MM.1S (cell line): Measurements from ENCODE around the gene CARMIL1.

ENCODE experiments used
- DNase-seq: peaks from one replicate; pipeline ENCODE4 v3.0.0-alpha.2; 2015
- H2AFZ ChIP-seq: fragments of 300-600 bp; sonication (generic); 2 replicates; pipeline ENCODE4 v1.6.0; 2016; ENCODE audit warnings: antibody characterized with exemption, low read length
- H3F3A ChIP-seq: fragments of 300-600 bp; sonication (generic); 2 replicates; pipeline ENCODE4 v1.6.1; 2016; ENCODE audit warnings: mild to moderate bottlenecking, antibody characterized with exemption, low read length, moderate library complexity, mixed read lengths; ENCODE audit not compliant: insufficient read depth
- H3K27ac ChIP-seq: fragments of 300-600 bp; sonication (generic); 2 replicates; pipeline ENCODE4 v1.5.1; 2016; ENCODE audit warnings: mild to moderate bottlenecking, low read length
- H3K27me3 ChIP-seq: fragments of 300-600 bp; sonication (generic); replicated peaks from 2 replicates; pipeline ENCODE4 v1.6.0; 2016; ENCODE audit warnings: low read length; ENCODE audit not compliant: insufficient read depth
- H3K36me3 ChIP-seq: fragments of 300-600 bp; sonication (generic); replicated peaks from 2 replicates; pipeline ENCODE4 v1.6.1; 2016; ENCODE audit warnings: mild to moderate bottlenecking, low read length, mixed read lengths; ENCODE audit not compliant: insufficient read depth
- H3K4me1 ChIP-seq: fragments of 300-600 bp; sonication (generic); 2 replicates; pipeline ENCODE4 v1.6.1; 2016; ENCODE audit warnings: low read length, mixed read lengths
- H3K4me2 ChIP-seq: fragments of 300-600 bp; sonication (generic); 2 replicates; pipeline ENCODE4 v1.6.0; 2016; ENCODE audit warnings: low read depth, low read length
- H3K4me3 ChIP-seq: fragments of 300-600 bp; sonication (generic); 2 replicates; pipeline ENCODE4 v1.5.1; 2016; ENCODE audit warnings: low read length, mixed read lengths
- H3K79me2 ChIP-seq: fragments of 300-600 bp; sonication (generic); 2 replicates; pipeline ENCODE4 v1.6.1; 2016; ENCODE audit warnings: mixed run types, low read length, mixed read lengths
- H3K9ac ChIP-seq: fragments of 300-600 bp; sonication (generic); 2 replicates; pipeline ENCODE4 v1.6.1; 2016; ENCODE audit warnings: low read length, mixed read lengths
- H3K9me2 ChIP-seq: fragments of 300-600 bp; sonication (generic); replicated peaks from 2 replicates; pipeline ENCODE4 v1.6.1; 2016; ENCODE audit warnings: mild to moderate bottlenecking, low read length, mixed read lengths; ENCODE audit not compliant: insufficient read depth
- H3K9me3 ChIP-seq: fragments of 300-600 bp; sonication (generic); replicated peaks from 2 replicates; pipeline ENCODE4 v1.6.1; 2016; ENCODE audit warnings: mild to moderate bottlenecking, low read length, mixed read lengths; ENCODE audit not compliant: insufficient read depth
- H4K20me1 ChIP-seq: fragments of 300-600 bp; sonication (generic); 2 replicates; pipeline ENCODE4 v1.6.1; 2016; ENCODE audit warnings: mild to moderate bottlenecking, low read length, moderate library complexity, mixed read lengths; ENCODE audit not compliant: insufficient read depth
- CTCF ChIP-seq: fragments of 300-600 bp; sonication (generic); IDR thresholded peaks from 2 replicates; pipeline ENCODE4 v1.5.1; 2016; ENCODE audit warnings: antibody characterized with exemption, low read length, mixed read lengths
- EZH2 ChIP-seq: fragments of 300-600 bp; sonication (generic); optimal IDR thresholded peaks from 2 replicates; pipeline ENCODE3; 2017; ENCODE audit warnings: low read depth, mild to moderate bottlenecking, antibody characterized with exemption, low read length, mixed read lengths
- EZH2phosphoT487 ChIP-seq: fragments of 300-600 bp; sonication (generic); IDR thresholded peaks from 2 replicates; pipeline ENCODE4 v1.6.1; 2018; ENCODE audit warnings: antibody characterized with exemption, low read length

The CARMIL1 gene

DNA sequence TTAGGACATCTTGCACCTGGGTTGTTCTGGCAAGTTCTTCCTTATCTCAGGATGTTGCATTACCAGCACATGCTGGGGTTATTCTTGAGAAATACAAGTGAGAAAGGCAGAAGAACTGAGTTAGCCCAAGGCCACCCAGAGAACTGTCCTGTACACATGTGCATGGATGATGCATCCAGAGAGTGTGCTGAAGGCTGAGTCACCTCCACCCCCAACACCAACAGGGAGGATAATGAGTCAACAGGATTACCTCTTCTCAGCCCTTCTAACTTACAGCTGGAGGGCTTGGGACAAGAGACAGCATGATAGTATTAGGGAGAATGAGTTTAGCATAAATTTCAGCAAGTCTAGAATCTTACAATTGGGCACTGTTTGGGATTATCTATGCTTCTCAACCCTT is 381.3 kb downstream of the CARMIL1 start:
- Histone ChIP-seq H3K9ac (no peak overlapping the region), H3K9me3 (no peaks in the 10 kb centered on the region), H3K9me2 (no peaks in the 10 kb centered on the region), H3K4me1 (no peaks in the 10 kb centered on the region), H4K20me1 (no peaks in the 10 kb centered on the region), H3K4me2 (no peak overlapping the region), H3K4me3 (no peak overlapping the region), H3F3A (no peaks in the 10 kb centered on the region), H3K79me2 (no peaks in the 10 kb centered on the region), H3K27ac (no peak overlapping the region), H3K27me3 (no peaks in the 10 kb centered on the region), H3K36me3 (no peaks in the 10 kb centered on the region), H2AFZ (no peak overlapping the region)
- DNase-seq: no peak
- TF ChIP-seq EZH2 (no peak), CTCF (no peak), EZH2phosphoT487 (no peak)

DNA sequence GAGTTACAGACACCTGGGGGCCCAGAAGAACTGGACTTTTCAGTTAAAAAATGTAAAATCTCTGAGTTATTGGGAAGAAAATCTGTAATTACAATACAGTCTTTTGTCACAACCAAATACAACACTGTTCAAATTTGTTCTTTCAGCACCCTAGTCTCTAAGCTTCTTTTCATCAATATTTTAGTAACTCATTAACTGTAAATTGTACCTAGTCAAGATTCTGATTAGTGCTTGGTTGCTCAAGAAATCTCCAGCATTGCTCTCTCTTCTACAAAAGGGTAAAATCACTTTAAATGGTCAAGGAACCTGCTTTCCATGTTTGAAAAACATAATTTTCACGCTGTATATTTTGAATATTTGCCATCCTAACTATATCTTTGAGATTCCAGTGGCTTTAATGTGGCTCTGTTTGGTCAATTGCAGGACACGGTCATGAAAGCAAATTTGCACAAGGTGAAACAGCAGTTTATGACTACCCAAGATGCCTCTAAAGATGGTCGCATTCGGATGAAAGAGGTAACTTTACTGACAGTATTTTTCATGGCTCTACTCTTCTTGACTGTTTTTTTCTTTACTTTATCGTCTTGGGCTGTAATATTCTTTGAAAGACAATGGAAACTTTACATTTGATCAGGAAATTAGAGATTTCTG is 382.1 kb downstream of the CARMIL1 start:
- no peaks in the 10 kb centered on the region for H3K9me2 ChIP-seq
- no peaks in the 10 kb centered on the region for H3K9me3 ChIP-seq
- H2AFZ ChIP-seq: no peak overlapping the region
- no peak overlapping the region for H3K4me3 ChIP-seq
- H3K79me2 ChIP-seq: no peaks in the 10 kb centered on the region
- no peaks in the 10 kb centered on the region for H3K4me1 ChIP-seq
- no peak overlapping the region for H3K27ac ChIP-seq
- H3K36me3 ChIP-seq: no peaks in the 10 kb centered on the region
- TF ChIP-seq EZH2 (no peak), EZH2phosphoT487 (no peak), CTCF (no peak)
- DNase-seq: no peak
- H3K27me3 ChIP-seq: no peaks in the 10 kb centered on the region
- H4K20me1 ChIP-seq: no peaks in the 10 kb centered on the region
- H3K9ac ChIP-seq: no peak overlapping the region
- no peak overlapping the region for H3K4me2 ChIP-seq
- no peaks in the 10 kb centered on the region for H3F3A ChIP-seq

DNA sequence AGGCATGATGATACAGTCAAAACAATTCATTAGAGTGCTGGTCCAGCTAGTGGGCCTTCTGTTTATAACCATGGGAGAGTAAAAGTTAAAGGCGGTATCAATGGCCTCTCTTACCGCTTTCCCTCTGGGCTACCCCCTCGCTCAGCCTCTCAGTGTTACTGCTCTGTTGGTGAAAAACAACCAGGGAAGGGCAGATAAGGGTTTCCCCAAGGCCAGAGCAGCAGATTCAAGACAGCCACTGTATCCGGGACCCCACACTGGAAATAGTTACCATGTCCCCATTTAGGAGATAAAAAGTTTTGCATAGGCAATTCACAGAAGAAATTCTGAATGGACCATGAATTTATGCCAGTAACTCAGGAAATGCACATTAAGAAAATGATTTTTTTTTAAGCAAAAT is 386.3 kb downstream of the CARMIL1 start:
- H3K27ac ChIP-seq: no peak overlapping the region
- H3K9me3 ChIP-seq: no peaks in the 10 kb centered on the region
- H4K20me1 ChIP-seq: no peaks in the 10 kb centered on the region
- no peaks in the 10 kb centered on the region for H3K27me3 ChIP-seq
- H3K79me2 ChIP-seq: no peaks in the 10 kb centered on the region
- H2AFZ ChIP-seq: no peak overlapping the region
- H3K4me2 ChIP-seq: no peak overlapping the region
- no peaks in the 10 kb centered on the region for H3K9me2 ChIP-seq
- no peaks in the 10 kb centered on the region for H3K4me1 ChIP-seq
- TF ChIP-seq EZH2phosphoT487: no peak
- no peak for TF ChIP-seq CTCF
- no peak for TF ChIP-seq EZH2
- no peak overlapping the region for H3K9ac ChIP-seq
- H3K4me3 ChIP-seq: no peak overlapping the region
- no peak for DNase-seq
- no peaks in the 10 kb centered on the region for H3F3A ChIP-seq
- H3K36me3 ChIP-seq: no peaks in the 10 kb centered on the region
